HG03097 (cell line): Measurements from ENCODE around the gene PPTC7.
A peak's percentile ranks its signal among the peaks of the same experiment; 100 is the strongest.
"Not testable (repeated sequence)": the region's sequence is repeated elsewhere in the genome, so short reads cannot be mapped to it uniquely, and the experiment has no call there.

Experiments used
- ATAC-seq: cut with Tn5 transposase; IDR thresholded peaks from one replicate; pipeline ENCODE4 v1.9.1; 2021; ENCODE audit not compliant: unreplicated experiment, low FRiP score

PPTC7 gene

GRCh38 chr12:110563702-110564470, 19.2 kb downstream of the PPTC7 start:
- no peak for ATAC-seq

- peak; percentile 58 for ATAC-seq
Observed at GRCh38 chr12:110562386-110562785, 20.7 kb downstream of the PPTC7 start.

- ATAC-seq = no peak
Observed at GRCh38 chr12:110561471-110562201, 21.5 kb downstream of the PPTC7 start.

- no peak for ATAC-seq
Observed at GRCh38 chr12:110560946-110561345, 22.2 kb downstream of the PPTC7 start.

- ATAC-seq = no peak
Observed at GRCh38 chr12:110560048-110560447, 23.1 kb downstream of the PPTC7 start.

- not testable (repeated sequence) for ATAC-seq
Observed at GRCh38 chr12:110558945-110559344, 24.2 kb downstream of the PPTC7 start.

GRCh38 chr12:110557300-110557699, 25.8 kb downstream of the PPTC7 start:
- no peak for ATAC-seq

- ATAC-seq = no peak
Observed at GRCh38 chr12:110556705-110557104, 26.4 kb downstream of the PPTC7 start.

GRCh38 chr12:110555577-110556406, 27.3 kb downstream of the PPTC7 start:
- ATAC-seq = no peak

- ATAC-seq = no peak
Observed at GRCh38 chr12:110554184-110554583, 28.9 kb downstream of the PPTC7 start.

- ATAC-seq = no peak
Observed at GRCh38 chr12:110550981-110551380, 32.1 kb downstream of the PPTC7 start.

- ATAC-seq = no peak
Observed at GRCh38 chr12:110549716-110550115, 33.4 kb downstream of the PPTC7 start.

- no peak for ATAC-seq
Observed at GRCh38 chr12:110548678-110549077, 34.4 kb downstream of the PPTC7 start.

GRCh38 chr12:110547090-110547489, 36.0 kb downstream of the PPTC7 start:
- no peak for ATAC-seq

- ATAC-seq = no peak
Observed at GRCh38 chr12:110546339-110546738, 36.8 kb downstream of the PPTC7 start.

GRCh38 chr12:110545812-110546211, 37.3 kb downstream of the PPTC7 start:
- no peak for ATAC-seq

- not testable (repeated sequence) for ATAC-seq
Observed at GRCh38 chr12:110545259-110545658, 37.9 kb downstream of the PPTC7 start.

- no peak for ATAC-seq
Observed at GRCh38 chr12:110543965-110544364, 39.2 kb downstream of the PPTC7 start.

- no peak for ATAC-seq
Observed at GRCh38 chr12:110543252-110543959, 39.7 kb downstream of the PPTC7 start.

- no peak for ATAC-seq
Observed at GRCh38 chr12:110540048-110540447, 43.1 kb downstream of the PPTC7 start.
